ENCODE data around the gene CFAP210. TPM values are rescaled to one million over a fixed set of nuclear protein-coding genes. Genes with fewer than 3 reads are reported as not detected.

The CFAP210 gene
- total and polyA plus RNA-seq, 9 of the 15 experiments (the other 6 are each of a cell fraction or from before 2014, with no cell fraction given), result 0.75 to 3.6 (median 1.3) TPM

- 91% methylated on average over 3 of the region's 3 CpGs for WGBS (ENCODE audit: insufficient coverage, low coverage, missing lambda C conversion rate)
- CTCF ChIA-PET (ENCODE audit: low intra/inter-chr PET ratio), result no interaction called here
- no peak overlapping the region for H2AFZ ChIP-seq (ENCODE audit: low read depth, low read length)
- H3K4me1 ChIP-seq (replicated peaks in 1 of 2; ENCODE audit: control insufficient read depth in 2 of 2, insufficient read depth in 2 of 2, low read length in 2 of 2), result peaks cover 23 to 48% of the 10 kb centered on the region in 2 experiments
- peaks cover 8% of the 10 kb centered on the region; the same call in 2 of the 3 replicates for H3K36me3 ChIP-seq (ENCODE audit: control insufficient read depth, insufficient read depth, low read length)
- TF ChIP-seq ZBTB1 (CRISPR knock-in tag; IDR thresholded peaks at IDR 0.05; ENCODE audit: borderline replicate concordance, low read depth), result no peak
- TF ChIP-seq MXI1 (IDR thresholded peaks at IDR 0.05; ENCODE audit: low read depth, low read length), result no peak
- TF ChIP-seq, protein P1, sequence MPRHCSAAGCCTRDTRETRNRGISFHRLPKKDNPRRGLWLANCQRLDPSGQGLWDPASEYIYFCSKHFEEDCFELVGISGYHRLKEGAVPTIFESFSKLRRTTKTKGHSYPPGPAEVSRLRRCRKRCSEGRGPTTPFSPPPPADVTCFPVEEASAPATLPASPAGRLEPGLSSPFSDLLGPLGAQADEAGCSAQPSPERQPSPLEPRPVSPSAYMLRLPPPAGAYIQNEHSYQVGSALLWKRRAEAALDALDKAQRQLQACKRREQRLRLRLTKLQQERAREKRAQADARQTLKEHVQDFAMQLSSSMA (CRISPR knock-in tag; IDR thresholded peaks at IDR 0.05), result no peak
- TF ChIP-seq MAZ (CRISPR knock-in tag; conservative IDR thresholded peaks at IDR 0.05 in 1 of 2, IDR thresholded peaks at IDR 0.05 in 1 of 2), result no peak
- no peak for TF ChIP-seq OTX1 (CRISPR knock-in tag; IDR thresholded peaks at IDR 0.05)
- no peak for TF ChIP-seq MIER1 (IDR thresholded peaks at IDR 0.05; ENCODE audit: low read depth)
- TF ChIP-seq GATAD2B (IDR thresholded peaks at IDR 0.05; ENCODE audit: borderline replicate concordance), result no peak
- TF ChIP-seq RFX5 (IDR thresholded peaks at IDR 0.05; ENCODE audit: low read depth, low read length), result no peak
- TF ChIP-seq HCFC1 (IDR thresholded peaks at IDR 0.05; ENCODE audit: low read depth, low read length), result no peak
- no peak for TF ChIP-seq ILF3 (IDR thresholded peaks at IDR 0.05; ENCODE audit: borderline replicate concordance)
- no peak for TF ChIP-seq JUND (IDR thresholded peaks at IDR 0.05; ENCODE audit: borderline replicate concordance, low read depth, low read length)
- no peak for TF ChIP-seq JUND (tag; IDR thresholded peaks at IDR 0.05; ENCODE audit: borderline replicate concordance, low read depth, low read length)
- TF ChIP-seq FOXP1 (CRISPR knock-in tag; IDR thresholded peaks at IDR 0.05), result no peak
- TF ChIP-seq SRSF9 (IDR thresholded peaks at IDR 0.05; ENCODE audit: borderline replicate concordance, low read depth, low read length), result no peak
- FAIRE-seq (no peak), DNase-seq (ENCODE audit: extremely low read depth in 1 of 4, low spot score in 3 of 4) (no peak), ATAC-seq (no peak)
- in situ Hi-C loops (cut with MboI), result no loop called here
- no TSS peak for BruUV-seq (replicated peaks)
- no peaks in the 10 kb centered on the region for H3K9me1 ChIP-seq (ENCODE audit: control insufficient read depth, insufficient read depth, low read length)
- no peak overlapping the region for H3K4me3 ChIP-seq
- no peak overlapping the region for H3K4me2 ChIP-seq (ENCODE audit: insufficient read depth, low read length)
- POLR2A ChIA-PET, result interaction anchor here (4.7 kb wide), 1 partner anchor 8 kb away, joined by 60 read pairs; no protein-coding TSS in a partner anchor
- no peaks in the 10 kb centered on the region for H4K20me1 ChIP-seq (replicated peaks; ENCODE audit: control insufficient read depth, insufficient read depth, low read length)
- no peak overlapping the region for H3K27ac ChIP-seq (ENCODE audit: extremely low read depth, low read depth, low read length)
- intact Hi-C loops (cut with micrococcal nuclease), result no loop called here
- H3K27me3 ChIP-seq (ENCODE audit: control insufficient read depth in 2 of 2, insufficient read depth in 2 of 2, low read length in 2 of 2), result no peaks in the 10 kb centered on the region
- no peaks in the 10 kb centered on the region for H3K9me3 ChIP-seq (replicated peaks; ENCODE audit: control insufficient read depth, insufficient read depth, low read depth, low read length)
- no peak overlapping the region for H3K9ac ChIP-seq (ENCODE audit: insufficient read depth in 1 of 2, low read depth in 2 of 2, low read length in 2 of 2)
- no peaks in the 10 kb centered on the region for H3K79me2 ChIP-seq (ENCODE audit: control insufficient read depth, insufficient read depth, low read length)
Measured at GRCh38 chr2:169713331-169713730, 19.1 kb upstream of the CFAP210 start.
